Measurements from ENCODE around the gene PHF21B.

The PHF21B gene

GRCh38 chr22:45008186-45008681 is 1.6 kb downstream of the PHF21B start:
- in situ Hi-C loops (cut with MboI; ENCODE audit: low sequenced_read_pairs, unreplicated experiment), result no loop called here
- no peak for DNase-seq (ENCODE audit: low spot score)
- no peak for TF ChIP-seq CTCF (IDR thresholded peaks at IDR 0.05; ENCODE audit: borderline replicate concordance, control extremely low read depth, extremely low read depth, insufficient read depth, missing control alignments)

GRCh38 chr22:45007391-45008185 is 2.2 kb downstream of the PHF21B start:
- no peak for TF ChIP-seq CTCF (IDR thresholded peaks at IDR 0.05; ENCODE audit: borderline replicate concordance, control extremely low read depth, extremely low read depth, insufficient read depth, missing control alignments)
- DNase-seq (ENCODE audit: low spot score), result peak; percentile 60
- in situ Hi-C loops (cut with MboI; ENCODE audit: low sequenced_read_pairs, unreplicated experiment), result no loop called here

- no peak for DNase-seq (ENCODE audit: low spot score)
- in situ Hi-C loops (cut with MboI; ENCODE audit: low sequenced_read_pairs, unreplicated experiment), result no loop called here
- no peak for TF ChIP-seq CTCF (IDR thresholded peaks at IDR 0.05; ENCODE audit: borderline replicate concordance, control extremely low read depth, extremely low read depth, insufficient read depth, missing control alignments)
Measured at GRCh38 chr22:45006964-45007390, 2.8 kb downstream of the PHF21B start.

GRCh38 chr22:45006111-45006963 is 3.5 kb downstream of the PHF21B start:
- DNase-seq (ENCODE audit: low spot score), result no peak
- TF ChIP-seq CTCF (IDR thresholded peaks at IDR 0.05; ENCODE audit: borderline replicate concordance, control extremely low read depth, extremely low read depth, insufficient read depth, missing control alignments), result no peak
- in situ Hi-C loops (cut with MboI; ENCODE audit: low sequenced_read_pairs, unreplicated experiment), result no loop called here

- no peak for DNase-seq (ENCODE audit: low spot score)
- in situ Hi-C loops (cut with MboI; ENCODE audit: low sequenced_read_pairs, unreplicated experiment), result no loop called here
- no peak for TF ChIP-seq CTCF (IDR thresholded peaks at IDR 0.05; ENCODE audit: borderline replicate concordance, control extremely low read depth, extremely low read depth, insufficient read depth, missing control alignments)
Measured at GRCh38 chr22:45001653-45002052, 8.2 kb downstream of the PHF21B start.

- no peak for TF ChIP-seq CTCF (IDR thresholded peaks at IDR 0.05; ENCODE audit: borderline replicate concordance, control extremely low read depth, extremely low read depth, insufficient read depth, missing control alignments)
- DNase-seq (ENCODE audit: low spot score), result no peak
- in situ Hi-C loops (cut with MboI; ENCODE audit: low sequenced_read_pairs, unreplicated experiment), result no loop called here
Measured at GRCh38 chr22:45000330-45000729, 9.5 kb downstream of the PHF21B start.

All from GM13976 (cell line).